Lower leg skin (tissue), 3 donors: Measurements from ENCODE around the gene ASCC1.

Source experiments
- POLR2A ChIP-seq, 2 donors: fragments of 450-650 bp; IDR thresholded peaks; one replicate each; pipeline ENCODE4 v1.6.1; 2016 to 2017; ENCODE audit warnings: antibody characterized with exemption in 2 of 2, mild to moderate bottlenecking in 1 of 2, moderate library complexity in 1 of 2
- TF ChIP-seq, protein P1 (sequence below), 3 donors: fragments of 450-650 bp; IDR thresholded peaks; one replicate each; pipeline ENCODE4 v1.5.1; 2016; ENCODE audit warnings: antibody characterized with exemption in 3 of 3, mild to moderate bottlenecking in 3 of 3, moderate library complexity in 2 of 3

GRCh38 chr10:72096115-72097000 is 119.7 kb downstream of the ASCC1 start:
- TF ChIP-seq, protein P1, sequence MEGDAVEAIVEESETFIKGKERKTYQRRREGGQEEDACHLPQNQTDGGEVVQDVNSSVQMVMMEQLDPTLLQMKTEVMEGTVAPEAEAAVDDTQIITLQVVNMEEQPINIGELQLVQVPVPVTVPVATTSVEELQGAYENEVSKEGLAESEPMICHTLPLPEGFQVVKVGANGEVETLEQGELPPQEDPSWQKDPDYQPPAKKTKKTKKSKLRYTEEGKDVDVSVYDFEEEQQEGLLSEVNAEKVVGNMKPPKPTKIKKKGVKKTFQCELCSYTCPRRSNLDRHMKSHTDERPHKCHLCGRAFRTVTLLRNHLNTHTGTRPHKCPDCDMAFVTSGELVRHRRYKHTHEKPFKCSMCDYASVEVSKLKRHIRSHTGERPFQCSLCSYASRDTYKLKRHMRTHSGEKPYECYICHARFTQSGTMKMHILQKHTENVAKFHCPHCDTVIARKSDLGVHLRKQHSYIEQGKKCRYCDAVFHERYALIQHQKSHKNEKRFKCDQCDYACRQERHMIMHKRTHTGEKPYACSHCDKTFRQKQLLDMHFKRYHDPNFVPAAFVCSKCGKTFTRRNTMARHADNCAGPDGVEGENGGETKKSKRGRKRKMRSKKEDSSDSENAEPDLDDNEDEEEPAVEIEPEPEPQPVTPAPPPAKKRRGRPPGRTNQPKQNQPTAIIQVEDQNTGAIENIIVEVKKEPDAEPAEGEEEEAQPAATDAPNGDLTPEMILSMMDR (IDR thresholded peaks at IDR 0.05) = no peak
- TF ChIP-seq POLR2A (IDR thresholded peaks at IDR 0.05) = no peak
